Urinary bladder (tissue), 4 donors: ENCODE results near the gene EIF2AK3. TPM values are rescaled to one million over a fixed set of nuclear protein-coding genes. Genes with fewer than 3 reads are reported as not detected.
A peak's percentile ranks its signal among the peaks of the same experiment; 100 is the strongest.

Experiments used
- DNase-seq: peaks from one replicate; pipeline ENCODE4 v3.0.0-alpha.2; 2015; ENCODE audit errors: extremely low spot score
- H3K27ac ChIP-seq: one replicate; pipeline ENCODE4 v1.5.1; 2013; ENCODE audit warnings: low read depth, mild to moderate bottlenecking, moderate library complexity
- H3K36me3 ChIP-seq: one replicate; pipeline ENCODE4 v1.6.1; 2013; ENCODE audit warnings: mild to moderate bottlenecking, moderate library complexity; ENCODE audit not compliant: insufficient read depth
- H3K4me1 ChIP-seq: one replicate; pipeline ENCODE4 v1.6.1; 2013; ENCODE audit warnings: mild to moderate bottlenecking, moderate library complexity; ENCODE audit not compliant: insufficient read depth
- H3K4me3 ChIP-seq: one replicate; pipeline ENCODE4 v1.5.1; 2013; ENCODE audit warnings: low read depth, low read length
- WGBS: extraction: QIAGEN DNeasy Blood & Tissue Kit; methylation state at CpG from one replicate; pipeline ENCODE4 v1.1.7; 2013; 5-methylcytosine and 5-hydroxymethylcytosine counted together
- polyA plus RNA-seq: library from polyadenylated mRNA; stranded (reverse); fragments of 200-250 nt; gene quantifications from one replicate; pipeline ENCODE4 v1.2.3, GENCODE V29; 2013
- total RNA-seq: library from RNA; depleted of rRNA; stranded (reverse); fragments of >200 nt; gene quantifications from one replicate; pipeline ENCODE4 v1.2.3, GENCODE V29; 2014
- donor health status: healthy with polysubstance abuse.
- donor health status: healthy.

The EIF2AK3 gene
- total RNA-seq: 64.5 TPM
- 12.5 TPM for polyA plus RNA-seq

- Histone ChIP-seq H3K4me1 (no peaks in the 10 kb centered on the region), H3K27ac (peak within 1 kb of the TSS; percentile 96), H3K36me3 (no peaks in the 10 kb centered on the region), H3K4me3 (peak within 1 kb of the TSS; percentile 92)
- under 1% methylated on average over 75 of the region's 75 CpGs for WGBS
- DNase-seq: peak; percentile 100
These were observed at the start of gene EIF2AK3 for GRCh38 chr2:88627055-88627855. EIF2AK3 (minus strand) TSS chr2:88627464; CDS start chr2:88627274, 190 bp downstream.

DNA sequence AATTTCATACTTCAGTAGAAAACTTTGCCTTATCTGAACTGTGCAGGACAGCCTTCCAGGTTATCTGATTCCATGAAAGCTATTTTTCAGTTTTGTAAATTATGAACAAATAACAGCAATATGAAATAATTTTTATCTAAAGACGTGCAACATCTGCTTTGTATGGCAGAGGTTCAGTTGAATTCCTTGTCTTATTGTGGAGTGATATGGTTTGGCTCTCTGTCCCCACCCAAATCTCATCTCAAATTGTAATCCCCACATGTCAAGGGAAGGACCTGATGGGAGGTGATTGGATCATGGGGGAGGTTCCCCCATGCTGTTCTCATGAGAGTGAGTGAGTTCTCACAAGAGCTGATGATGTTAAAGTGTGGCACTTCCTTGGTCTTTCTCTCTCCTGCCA, 46.1 kb upstream of the EIF2AK3 start:
- no peak overlapping the region for H3K27ac ChIP-seq
- H3K4me3 ChIP-seq: no peak overlapping the region
- no peaks in the 10 kb centered on the region for H3K36me3 ChIP-seq
- no peak for DNase-seq
- WGBS: 38% methylated on average over 1 of the region's 1 CpG
- H3K4me1 ChIP-seq: no peaks in the 10 kb centered on the region

DNA sequence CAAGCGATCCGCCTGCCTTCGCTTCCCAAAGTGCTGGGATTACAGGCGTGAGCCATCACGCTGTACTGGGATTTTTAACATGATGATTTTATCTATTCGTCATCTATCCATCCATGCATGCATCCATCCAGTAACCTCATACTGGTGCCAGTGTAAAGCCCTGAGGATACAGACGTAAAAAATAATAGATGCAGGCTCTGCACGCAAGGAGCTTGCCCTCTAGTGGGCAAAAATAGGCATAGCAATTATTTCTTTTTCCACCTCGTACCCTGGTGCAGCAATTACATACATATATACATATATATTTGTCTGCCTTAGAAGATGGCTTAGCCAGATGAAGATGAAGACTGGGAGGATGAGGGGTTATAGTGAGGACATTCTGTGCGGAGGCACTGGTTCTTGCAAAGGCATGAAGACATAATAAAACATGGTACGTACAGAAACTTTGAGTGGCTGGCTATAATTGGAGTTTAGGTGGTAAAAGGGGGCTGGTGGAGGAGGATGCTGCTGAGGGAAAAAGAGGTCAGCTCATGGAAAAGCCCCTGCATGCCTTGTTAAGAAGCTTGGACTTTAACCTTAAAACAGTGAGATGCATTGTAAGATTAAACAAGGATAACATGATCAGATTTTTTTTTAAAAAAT, 44.6 kb upstream of the EIF2AK3 start:
- H3K36me3 ChIP-seq: no peaks in the 10 kb centered on the region
- 39% methylated on average over 11 of the region's 11 CpGs for WGBS
- DNase-seq: no peak
- no peaks in the 10 kb centered on the region for H3K4me1 ChIP-seq
- H3K27ac ChIP-seq: no peak overlapping the region
- no peak overlapping the region for H3K4me3 ChIP-seq

- DNase-seq: no peak
- no peak overlapping the region for H3K27ac ChIP-seq
- H3K4me1 ChIP-seq: no peaks in the 10 kb centered on the region
- H3K36me3 ChIP-seq: no peaks in the 10 kb centered on the region
- WGBS: 67% methylated on average over 6 of the region's 6 CpGs
- H3K4me3 ChIP-seq: no peak overlapping the region
These were observed 42.4 kb upstream of the EIF2AK3 start for GRCh38 chr2:88669482-88670214.

- 91% methylated on average over 2 of the region's 2 CpGs for WGBS
- no peak for DNase-seq
- no peaks in the 10 kb centered on the region for H3K4me1 ChIP-seq
- no peak overlapping the region for H3K27ac ChIP-seq
- no peaks in the 10 kb centered on the region for H3K36me3 ChIP-seq
- H3K4me3 ChIP-seq: no peak overlapping the region
These were observed 41.6 kb upstream of the EIF2AK3 start for GRCh38 chr2:88668862-88669261.

GRCh38 chr2:88667219-88667618, 40.0 kb upstream of the EIF2AK3 start:
- Histone ChIP-seq H3K27ac (no peak overlapping the region), H3K36me3 (no peaks in the 10 kb centered on the region), H3K4me3 (no peak overlapping the region), H3K4me1 (no peaks in the 10 kb centered on the region)
- 89% methylated on average over 2 of the region's 2 CpGs for WGBS
- DNase-seq: no peak

GRCh38 chr2:88666576-88666975, 39.3 kb upstream of the EIF2AK3 start:
- no peak for DNase-seq
- 91% methylated on average over 4 of the region's 4 CpGs for WGBS
- Histone ChIP-seq H3K27ac (no peak overlapping the region), H3K4me1 (no peaks in the 10 kb centered on the region), H3K36me3 (no peaks in the 10 kb centered on the region), H3K4me3 (no peak overlapping the region)

- H3K27ac ChIP-seq: no peak overlapping the region
These were observed 33.4 kb upstream of the EIF2AK3 start for GRCh38 chr2:88660622-88661021.

DNA sequence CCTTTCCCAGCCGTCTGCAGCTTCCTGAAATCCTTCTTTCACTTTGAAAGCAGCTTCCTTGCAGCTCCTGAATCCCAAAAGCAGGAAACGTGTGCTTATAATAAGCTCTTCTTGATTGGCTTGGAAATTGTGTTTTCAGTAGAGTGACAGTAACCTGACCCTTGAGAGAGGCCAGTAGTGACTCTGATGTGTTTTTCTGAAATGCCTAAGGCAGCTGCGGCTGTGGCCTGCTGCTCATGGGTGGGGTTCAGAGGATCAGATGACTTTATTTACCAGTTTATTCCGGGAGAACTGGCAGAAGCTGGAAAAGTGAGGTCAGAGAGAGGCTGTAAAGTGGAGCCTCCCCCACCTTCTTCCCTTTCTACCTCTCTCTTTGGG, 32.3 kb upstream of the EIF2AK3 start:
- H3K36me3 ChIP-seq: no peaks in the 10 kb centered on the region
- no peak for DNase-seq
- peak overlapping the region; percentile 68 for H3K27ac ChIP-seq
- no peak overlapping the region for H3K4me3 ChIP-seq
- 29% methylated on average over 4 of the region's 4 CpGs for WGBS
- H3K4me1 ChIP-seq: no peaks in the 10 kb centered on the region

More at GRCh38 chr2:88660622-88661021, 33.4 kb upstream of the EIF2AK3 start:
- Histone ChIP-seq H3K4me3 (no peak overlapping the region), H3K4me1 (no peaks in the 10 kb centered on the region), H3K36me3 (no peaks in the 10 kb centered on the region)
- 100% methylated on average over 1 of the region's 1 CpG for WGBS
- DNase-seq: no peak

DNA sequence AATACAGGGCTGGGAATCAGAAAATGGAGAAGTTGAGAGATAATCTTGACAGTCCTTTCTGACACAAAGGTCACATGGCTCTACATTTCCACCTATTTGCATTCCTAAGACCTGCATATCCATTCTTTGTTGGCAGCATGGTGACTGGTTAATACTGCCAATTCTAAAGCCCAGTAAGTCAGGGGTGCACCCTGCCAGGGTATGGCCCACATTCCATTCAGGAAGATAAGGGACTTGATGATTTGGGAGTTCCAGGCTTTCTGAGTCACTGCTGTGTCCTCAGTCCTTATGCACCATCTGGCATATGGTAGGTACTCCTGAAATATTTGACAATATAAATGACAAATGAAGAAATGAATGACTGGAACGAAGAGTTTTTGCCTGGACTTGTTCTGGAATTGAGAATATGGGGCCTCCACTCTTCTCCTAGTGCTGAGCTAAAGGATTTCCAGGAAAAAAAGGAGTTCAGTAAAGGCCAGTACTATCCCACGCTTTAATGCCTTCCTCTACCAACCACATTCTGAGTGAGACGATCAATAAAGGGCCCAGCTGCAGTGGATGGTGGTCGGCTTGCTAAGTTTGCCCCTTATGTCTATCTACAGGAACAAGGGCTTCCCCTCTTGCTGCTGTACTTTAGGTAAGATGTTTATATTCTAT, 31.7 kb upstream of the EIF2AK3 start:
- Histone ChIP-seq H3K27ac (peak overlapping the region; percentile 54), H3K36me3 (no peaks in the 10 kb centered on the region), H3K4me1 (no peaks in the 10 kb centered on the region), H3K4me3 (no peak overlapping the region)
- no peak for DNase-seq
- 62% methylated on average over 4 of the region's 4 CpGs for WGBS

DNA sequence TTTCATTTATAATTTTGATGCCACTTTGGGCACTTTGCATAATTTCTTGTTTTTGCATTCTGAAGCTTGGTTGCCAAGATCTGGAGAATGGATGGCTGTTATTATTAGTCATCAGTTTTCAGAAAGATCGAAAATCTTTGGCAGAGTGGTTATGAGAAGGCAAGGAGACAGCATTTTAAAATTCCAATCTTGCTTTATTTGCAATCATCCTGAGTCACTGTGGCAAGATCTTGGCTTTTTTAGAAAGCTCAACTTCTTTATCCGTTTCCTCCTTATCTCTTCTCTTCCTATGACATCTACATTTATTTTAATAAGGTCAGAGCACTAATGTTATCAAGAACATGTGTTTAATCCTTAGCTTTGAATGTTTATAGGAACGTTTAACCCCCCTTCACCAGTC, 31.1 kb upstream of the EIF2AK3 start:
- H3K4me1 ChIP-seq: no peaks in the 10 kb centered on the region
- no peak overlapping the region for H3K4me3 ChIP-seq
- 24% methylated on average over 3 of the region's 3 CpGs for WGBS
- no peak overlapping the region for H3K27ac ChIP-seq
- no peak for DNase-seq
- H3K36me3 ChIP-seq: no peaks in the 10 kb centered on the region

DNA sequence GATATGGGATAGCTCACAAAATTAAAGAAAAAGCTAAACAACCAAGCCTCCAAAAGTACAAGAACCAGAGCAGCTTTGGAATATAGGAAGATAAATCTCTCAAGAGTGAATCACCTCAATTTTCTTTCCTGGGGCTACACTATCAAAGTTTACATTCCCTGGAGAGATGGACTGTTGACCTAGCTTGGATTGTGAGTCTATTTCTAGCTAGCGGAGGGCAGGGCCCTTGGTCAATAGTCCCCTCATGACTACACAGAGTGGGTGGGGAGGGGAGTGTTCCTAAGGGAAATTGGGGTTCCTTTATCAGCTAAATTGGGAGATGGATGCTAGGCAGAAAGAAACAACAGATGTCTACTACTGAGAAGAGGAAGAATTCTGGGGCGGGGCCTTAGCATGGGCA, 29.9 kb upstream of the EIF2AK3 start:
- Histone ChIP-seq H3K4me3 (no peak overlapping the region), H3K27ac (no peak overlapping the region), H3K4me1 (no peaks in the 10 kb centered on the region), H3K36me3 (no peaks in the 10 kb centered on the region)
- 98% methylated on average over 2 of the region's 2 CpGs for WGBS
- DNase-seq: no peak

DNA sequence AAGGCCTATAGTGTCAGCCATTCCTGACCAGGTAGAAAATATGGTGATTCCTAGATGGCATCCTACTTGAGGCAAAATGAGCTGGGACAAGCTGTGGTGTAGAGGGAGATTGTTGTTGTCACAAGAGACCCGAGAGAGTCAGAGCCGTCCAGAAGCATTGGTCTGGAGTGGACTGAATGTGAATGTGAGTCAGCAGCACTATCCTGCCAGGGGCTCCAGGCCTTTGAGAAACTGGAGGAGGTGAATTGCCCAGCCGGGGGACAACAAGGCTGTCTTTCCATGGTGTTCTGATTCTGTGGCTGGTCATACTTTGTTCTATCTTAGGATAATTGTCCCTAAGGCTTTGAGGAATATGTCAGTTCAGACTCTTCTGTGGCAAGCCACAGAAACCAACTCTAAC, 29.4 kb upstream of the EIF2AK3 start:
- H3K4me3 ChIP-seq: no peak overlapping the region
- no peaks in the 10 kb centered on the region for H3K36me3 ChIP-seq
- WGBS: 83% methylated on average over 3 of the region's 3 CpGs

More for the DNA sequence above, 29.4 kb upstream of the EIF2AK3 start:
- no peaks in the 10 kb centered on the region for H3K4me1 ChIP-seq
- no peak overlapping the region for H3K27ac ChIP-seq
- DNase-seq: no peak
